GM12875 (cell line): ENCODE measurements around the gene FAM131A.

Experiments used
- H3K4me3 ChIP-seq: one replicate; pipeline ENCODE4 v1.5.1; 2011; ENCODE audit warnings: low read depth, low read length, control low read depth
- CTCF ChIP-seq: IDR thresholded peaks from 2 replicates; pipeline ENCODE4 v1.5.1; 2011; ENCODE audit warnings: low read depth, mild to moderate bottlenecking, control low read depth, inconsistent platforms, low read length, moderate library complexity, borderline replicate concordance; ENCODE audit not compliant: insufficient read depth

FAM131A gene

GRCh38 chr3:184341925-184342324 is 4.5 kb downstream of the FAM131A start:
- no peak overlapping the region for H3K4me3 ChIP-seq
- no peak for TF ChIP-seq CTCF

GRCh38 chr3:184343200-184343876 is 5.9 kb downstream of the FAM131A start:
- no peak overlapping the region for H3K4me3 ChIP-seq
- TF ChIP-seq CTCF, result no peak

GRCh38 chr3:184344579-184345316 is 7.3 kb downstream of the FAM131A start:
- no peak for TF ChIP-seq CTCF
- no peak overlapping the region for H3K4me3 ChIP-seq

- peak; percentile 47; the same call in 1 of the 2 replicates for TF ChIP-seq CTCF
- H3K4me3 ChIP-seq, result no peak overlapping the region
These were observed 8.1 kb downstream of the FAM131A start for GRCh38 chr3:184345317-184346144.

- H3K4me3 ChIP-seq, result no peak overlapping the region
- TF ChIP-seq CTCF, result no peak
These were observed 9.2 kb downstream of the FAM131A start for GRCh38 chr3:184346480-184347190.

GRCh38 chr3:184347321-184348056 is 10.1 kb downstream of the FAM131A start:
- no peak for TF ChIP-seq CTCF

More at GRCh38 chr3:184347321-184348056, 10.1 kb downstream of the FAM131A start:
- H3K4me3 ChIP-seq, result no peak overlapping the region
